Activated naive CD8-positive, alpha-beta T cell treated with anti-CD3 and anti-CD28 coated beads, Interleukin-2, amount 50 U/mL, for 24 hours (primary cell): ENCODE measurements around the gene TMTC3.
"Not testable (repeated sequence)": the region's sequence is repeated elsewhere in the genome, so short reads cannot be mapped to it uniquely, and the experiment has no call there.

Experiments used
- ATAC-seq: fragments of 150-1000 bp; cut with Tn5 transposase; one replicate; pipeline ENCODE4 v1.10.0; 2021
- DNase-seq: peaks from one replicate; pipeline ENCODE4 v3.0.0; 2021
- H3K27ac Mint-ChIP-seq: one replicate; pipeline ENCODE4 v1.8.0; 2021; ENCODE audit warnings: mild to moderate bottlenecking, mixed read lengths
- H3K27me3 Mint-ChIP-seq: one replicate; pipeline ENCODE4 v1.8.0; 2021; ENCODE audit warnings: mixed read lengths
- H3K36me3 Mint-ChIP-seq: one replicate; pipeline ENCODE4 v1.8.0; 2021; ENCODE audit warnings: low read depth, mixed read lengths
- H3K4me1 Mint-ChIP-seq: one replicate; pipeline ENCODE4 v1.8.0; 2021; ENCODE audit warnings: mixed read lengths
- H3K4me3 Mint-ChIP-seq: one replicate; pipeline ENCODE4 v1.8.0; 2021; ENCODE audit warnings: mild to moderate bottlenecking, moderate library complexity, mixed read lengths
- H3K9me3 Mint-ChIP-seq: one replicate; pipeline ENCODE4 v1.8.0; 2021; ENCODE audit warnings: mixed read lengths

Gene TMTC3

DNA sequence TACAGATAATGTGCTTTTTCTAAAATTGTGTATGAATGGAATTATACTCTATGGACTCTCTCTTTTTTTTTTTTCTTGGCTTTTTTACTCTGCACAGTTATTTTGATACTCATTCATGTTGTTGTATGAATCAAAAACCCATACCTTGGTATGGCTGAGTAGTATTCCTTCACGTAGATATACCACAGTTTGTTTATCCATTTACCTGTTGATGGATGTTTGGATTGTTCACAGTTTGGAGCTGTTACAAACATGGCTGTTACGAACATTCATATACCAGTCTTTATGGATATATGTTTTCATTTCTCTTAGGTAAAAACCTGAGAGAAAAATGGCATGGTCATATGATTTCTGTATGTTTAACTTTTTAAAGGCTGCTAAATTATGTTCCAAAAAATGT lies 43.2 kb downstream of the TMTC3 start:
- ATAC-seq: no peak
- no peak overlapping the region for H3K27ac Mint-ChIP-seq
- H3K9me3 Mint-ChIP-seq: peaks cover 1% of the 10 kb centered on the region
- H3K36me3 Mint-ChIP-seq: peaks cover 41% of the 10 kb centered on the region
- no peaks in the 10 kb centered on the region for H3K27me3 Mint-ChIP-seq
- no peak overlapping the region for H3K4me3 Mint-ChIP-seq
- no peak for DNase-seq
- peaks cover 1% of the 10 kb centered on the region for H3K4me1 Mint-ChIP-seq

GRCh38 chr12:88185988-88186387 lies 43.9 kb downstream of the TMTC3 start:
- Mint-ChIP-seq H3K27ac (no peak overlapping the region), H3K4me1 (peaks cover 1% of the 10 kb centered on the region), H3K4me3 (no peak overlapping the region), H3K36me3 (peaks cover 34% of the 10 kb centered on the region), H3K9me3 (no peaks in the 10 kb centered on the region), H3K27me3 (no peaks in the 10 kb centered on the region)
- ATAC-seq (no peak), DNase-seq (no peak)

DNA sequence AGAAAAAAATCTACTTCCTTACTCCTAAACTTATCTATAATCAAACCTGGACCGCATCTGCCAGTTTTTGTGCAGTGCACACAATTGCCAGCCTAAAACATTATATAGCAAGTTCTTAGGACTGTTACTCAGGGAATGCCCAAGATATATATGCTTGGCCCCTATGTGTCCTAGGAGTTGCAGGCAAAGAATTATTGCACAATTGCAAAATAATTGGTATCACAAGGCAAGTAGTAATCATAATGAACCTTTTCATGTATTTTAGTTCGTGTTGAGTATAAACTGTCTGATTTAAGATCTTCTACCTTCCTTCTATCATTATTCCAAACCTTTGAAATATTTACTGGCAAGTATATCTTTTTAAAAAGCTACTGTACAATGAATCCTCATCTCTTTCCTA lies 45.5 kb downstream of the TMTC3 start:
- H3K36me3 Mint-ChIP-seq: peaks cover 26% of the 10 kb centered on the region
- H3K27ac Mint-ChIP-seq: no peak overlapping the region
- H3K4me1 Mint-ChIP-seq: no peaks in the 10 kb centered on the region
- no peaks in the 10 kb centered on the region for H3K9me3 Mint-ChIP-seq
- H3K27me3 Mint-ChIP-seq: no peaks in the 10 kb centered on the region
- DNase-seq (no peak), ATAC-seq (no peak)
- H3K4me3 Mint-ChIP-seq: no peak overlapping the region

DNA sequence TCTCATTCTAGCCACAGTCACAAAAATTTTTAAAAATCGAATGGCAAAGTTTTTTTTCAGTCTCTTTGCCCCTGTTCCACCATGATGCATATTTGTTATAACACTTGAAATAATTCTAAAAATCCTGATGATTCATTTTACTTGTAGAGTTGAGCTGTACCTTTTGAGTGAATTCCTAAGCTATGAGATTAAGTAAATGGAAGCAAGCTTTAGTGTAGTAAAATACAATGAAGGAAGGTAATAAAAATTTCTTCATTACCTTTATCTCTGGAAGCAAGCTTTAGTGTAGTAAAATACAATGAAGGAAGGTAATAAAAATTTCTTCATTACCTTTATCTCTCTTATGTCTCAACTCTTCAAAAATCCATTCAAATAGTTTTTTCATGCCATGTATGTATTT lies 46.1 kb downstream of the TMTC3 start:
- Mint-ChIP-seq H3K4me3 (no peak overlapping the region), H3K27me3 (no peaks in the 10 kb centered on the region), H3K27ac (no peak overlapping the region), H3K9me3 (no peaks in the 10 kb centered on the region), H3K36me3 (peaks cover 21% of the 10 kb centered on the region), H3K4me1 (no peaks in the 10 kb centered on the region)
- DNase-seq (no peak), ATAC-seq (no peak)

GRCh38 chr12:88192426-88192825 lies 50.3 kb downstream of the TMTC3 start:
- DNase-seq: no peak
- no peaks in the 10 kb centered on the region for H3K9me3 Mint-ChIP-seq
- H3K36me3 Mint-ChIP-seq: peaks cover 26% of the 10 kb centered on the region
- H3K4me1 Mint-ChIP-seq: no peaks in the 10 kb centered on the region
- no peak overlapping the region for H3K27ac Mint-ChIP-seq
- ATAC-seq: no peak
- H3K27me3 Mint-ChIP-seq: no peaks in the 10 kb centered on the region
- no peak overlapping the region for H3K4me3 Mint-ChIP-seq

- H3K4me3 Mint-ChIP-seq: no peak overlapping the region
- no peak for ATAC-seq
- H3K27me3 Mint-ChIP-seq: no peaks in the 10 kb centered on the region
Measured at GRCh38 chr12:88194868-88195267, 52.8 kb downstream of the TMTC3 start.

GRCh38 chr12:88200029-88200428 lies 57.9 kb downstream of the TMTC3 start:
- Mint-ChIP-seq H3K27me3 (no peaks in the 10 kb centered on the region), H3K36me3 (peaks cover 14% of the 10 kb centered on the region), H3K9me3 (peaks cover 6% of the 10 kb centered on the region), H3K4me1 (no peaks in the 10 kb centered on the region), H3K27ac (no peak overlapping the region), H3K4me3 (no peak overlapping the region)
- ATAC-seq (no peak), DNase-seq (no peak)

More at GRCh38 chr12:88194868-88195267, 52.8 kb downstream of the TMTC3 start:
- Mint-ChIP-seq H3K27ac (no peak overlapping the region), H3K9me3 (no peaks in the 10 kb centered on the region), H3K4me1 (no peaks in the 10 kb centered on the region), H3K36me3 (peaks cover 30% of the 10 kb centered on the region)
- no peak for DNase-seq

- H3K36me3 Mint-ChIP-seq: peaks cover 3% of the 10 kb centered on the region
- no peaks in the 10 kb centered on the region for H3K27me3 Mint-ChIP-seq
- H3K9me3 Mint-ChIP-seq: peaks cover 6% of the 10 kb centered on the region
- DNase-seq: no peak
- H3K27ac Mint-ChIP-seq: no peak overlapping the region
- no peak overlapping the region for H3K4me3 Mint-ChIP-seq
- H3K4me1 Mint-ChIP-seq: no peaks in the 10 kb centered on the region
- ATAC-seq: no peak
Measured at GRCh38 chr12:88202500-88202899, 60.4 kb downstream of the TMTC3 start.

GRCh38 chr12:88206601-88207000 lies 64.5 kb downstream of the TMTC3 start:
- no peak for DNase-seq
- no peaks in the 10 kb centered on the region for H3K27me3 Mint-ChIP-seq

GRCh38 chr12:88207921-88208620 lies 66.0 kb downstream of the TMTC3 start:
- H3K9me3 Mint-ChIP-seq: peaks cover 33% of the 10 kb centered on the region

More at GRCh38 chr12:88206601-88207000, 64.5 kb downstream of the TMTC3 start:
- Mint-ChIP-seq H3K4me1 (no peaks in the 10 kb centered on the region), H3K27ac (no peak overlapping the region), H3K4me3 (no peak overlapping the region), H3K9me3 (peaks cover 23% of the 10 kb centered on the region), H3K36me3 (peaks cover 2% of the 10 kb centered on the region)
- ATAC-seq: no peak

GRCh38 chr12:88208661-88209060 lies 66.6 kb downstream of the TMTC3 start:
- Mint-ChIP-seq H3K9me3 (peaks cover 39% of the 10 kb centered on the region), H3K4me1 (no peaks in the 10 kb centered on the region)
- ATAC-seq: no peak

More at GRCh38 chr12:88207921-88208620, 66.0 kb downstream of the TMTC3 start:
- no peak for ATAC-seq
- no peak for DNase-seq
- Mint-ChIP-seq H3K4me1 (no peaks in the 10 kb centered on the region), H3K4me3 (no peak overlapping the region), H3K27me3 (no peaks in the 10 kb centered on the region), H3K36me3 (peaks cover 2% of the 10 kb centered on the region), H3K27ac (no peak overlapping the region)

GRCh38 chr12:88210311-88210710 lies 68.2 kb downstream of the TMTC3 start:
- H3K4me1 Mint-ChIP-seq, DNase-seq, H3K36me3 Mint-ChIP-seq, H3K27ac Mint-ChIP-seq, ATAC-seq, H3K27me3 Mint-ChIP-seq, H3K4me3 Mint-ChIP-seq: not testable (repeated sequence)
- H3K9me3 Mint-ChIP-seq: peaks cover 36% of the 10 kb centered on the region

More at GRCh38 chr12:88208661-88209060, 66.6 kb downstream of the TMTC3 start:
- Mint-ChIP-seq H3K27me3 (peaks cover under 1% of the 10 kb centered on the region), H3K36me3 (peaks cover 2% of the 10 kb centered on the region), H3K4me3 (no peak overlapping the region), H3K27ac (no peak overlapping the region)
- DNase-seq: no peak

DNA sequence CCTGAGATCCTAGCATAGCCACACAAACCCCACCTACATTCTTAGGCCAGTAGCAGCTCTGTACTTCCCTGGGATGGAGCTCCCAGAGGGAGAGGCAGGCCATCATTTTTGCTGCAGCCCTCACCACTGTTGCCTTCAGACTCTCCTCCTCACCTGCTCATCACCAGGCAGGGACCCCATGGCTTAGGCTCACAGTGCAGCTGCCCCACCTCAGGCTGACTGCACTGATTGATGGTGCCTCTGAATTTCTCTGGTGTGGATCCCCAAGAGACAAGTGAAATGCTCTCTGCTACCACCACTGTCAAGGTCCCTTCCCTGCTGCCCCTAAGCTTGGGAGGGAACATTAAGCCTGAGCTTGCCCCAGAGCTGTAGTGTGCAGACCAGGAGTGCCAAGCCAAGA lies 76.2 kb downstream of the TMTC3 start:
- Mint-ChIP-seq H3K27me3 (peaks cover 3% of the 10 kb centered on the region), H3K9me3 (peaks cover 38% of the 10 kb centered on the region), H3K4me1 (no peaks in the 10 kb centered on the region), H3K36me3 (no peaks in the 10 kb centered on the region), H3K4me3 (no peak overlapping the region), H3K27ac (no peak overlapping the region)
- DNase-seq (no peak), ATAC-seq (no peak)

DNA sequence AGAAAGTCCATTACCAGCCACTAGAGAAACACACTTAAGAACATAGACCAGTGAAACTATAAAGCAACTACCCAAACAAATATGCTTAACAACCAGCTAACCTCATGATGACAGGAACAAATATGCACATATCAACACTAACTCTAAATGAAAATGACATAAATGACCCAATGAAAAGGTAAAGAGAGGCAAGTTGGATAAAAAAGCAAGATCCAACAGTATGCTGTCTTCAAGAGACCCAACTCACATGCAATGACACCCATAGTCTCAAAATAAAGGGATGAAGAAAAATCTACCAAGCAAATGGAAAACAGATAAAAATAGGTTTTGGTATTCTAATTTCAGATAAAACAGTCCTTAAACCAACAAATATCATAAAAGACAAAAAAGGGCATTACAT lies 77.8 kb downstream of the TMTC3 start:
- peaks cover 31% of the 10 kb centered on the region for H3K9me3 Mint-ChIP-seq
- ATAC-seq (no peak), DNase-seq (no peak)
- H3K27me3 Mint-ChIP-seq: no peaks in the 10 kb centered on the region
- H3K4me3 Mint-ChIP-seq: no peak overlapping the region
- no peaks in the 10 kb centered on the region for H3K4me1 Mint-ChIP-seq
- H3K36me3 Mint-ChIP-seq: no peaks in the 10 kb centered on the region
- H3K27ac Mint-ChIP-seq: no peak overlapping the region

- H3K9me3 Mint-ChIP-seq: peaks cover 23% of the 10 kb centered on the region
- H3K36me3 Mint-ChIP-seq: no peaks in the 10 kb centered on the region
- no peak overlapping the region for H3K27ac Mint-ChIP-seq
- no peaks in the 10 kb centered on the region for H3K27me3 Mint-ChIP-seq
- ATAC-seq: no peak
- DNase-seq: no peak
- H3K4me3 Mint-ChIP-seq: no peak overlapping the region
- H3K4me1 Mint-ChIP-seq: no peaks in the 10 kb centered on the region
Measured at GRCh38 chr12:88223519-88223918, 81.4 kb downstream of the TMTC3 start.

DNA sequence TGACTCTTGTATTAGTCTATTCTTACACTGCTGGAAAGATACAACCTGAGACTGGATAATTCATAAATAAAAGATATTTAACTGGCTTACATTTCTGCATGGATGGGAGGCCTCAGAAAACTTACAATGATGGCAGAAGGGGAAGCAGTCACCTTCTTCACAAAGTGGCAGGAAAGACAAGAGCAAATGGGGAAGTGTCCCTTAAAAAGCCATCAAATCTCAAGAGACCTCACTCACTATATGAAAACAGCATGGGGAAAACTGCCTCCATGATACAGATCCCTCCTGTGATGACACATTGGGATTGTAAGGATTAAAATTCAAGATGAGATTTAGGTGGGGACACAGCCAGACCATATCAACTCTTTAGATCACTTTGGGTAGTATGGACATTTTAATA lies 83.7 kb downstream of the TMTC3 start:
- no peak for DNase-seq
- peaks cover 6% of the 10 kb centered on the region for H3K9me3 Mint-ChIP-seq
- ATAC-seq: no peak
- no peak overlapping the region for H3K4me3 Mint-ChIP-seq
- no peaks in the 10 kb centered on the region for H3K27me3 Mint-ChIP-seq
- no peaks in the 10 kb centered on the region for H3K36me3 Mint-ChIP-seq
- H3K27ac Mint-ChIP-seq: no peak overlapping the region
- no peaks in the 10 kb centered on the region for H3K4me1 Mint-ChIP-seq
